GM10266 (cell line): ENCODE data around the gene RND2.

ENCODE experiments used
- DNase-seq: peaks from one replicate; pipeline ENCODE4 v3.0.0; 2012; ENCODE audit errors: extremely low spot score
- CTCF ChIP-seq: IDR thresholded peaks from 2 replicates; pipeline ENCODE4 v1.5.1; 2012; ENCODE audit warnings: mild to moderate bottlenecking, low read depth; ENCODE audit not compliant: control insufficient read depth, insufficient read depth; ENCODE audit errors: missing control alignments

The RND2 gene

GRCh38 chr17:43025290-43025657 lies 243 bp downstream of the RND2 start:
- TF ChIP-seq CTCF, result no peak
- DNase-seq, result no peak

DNA sequence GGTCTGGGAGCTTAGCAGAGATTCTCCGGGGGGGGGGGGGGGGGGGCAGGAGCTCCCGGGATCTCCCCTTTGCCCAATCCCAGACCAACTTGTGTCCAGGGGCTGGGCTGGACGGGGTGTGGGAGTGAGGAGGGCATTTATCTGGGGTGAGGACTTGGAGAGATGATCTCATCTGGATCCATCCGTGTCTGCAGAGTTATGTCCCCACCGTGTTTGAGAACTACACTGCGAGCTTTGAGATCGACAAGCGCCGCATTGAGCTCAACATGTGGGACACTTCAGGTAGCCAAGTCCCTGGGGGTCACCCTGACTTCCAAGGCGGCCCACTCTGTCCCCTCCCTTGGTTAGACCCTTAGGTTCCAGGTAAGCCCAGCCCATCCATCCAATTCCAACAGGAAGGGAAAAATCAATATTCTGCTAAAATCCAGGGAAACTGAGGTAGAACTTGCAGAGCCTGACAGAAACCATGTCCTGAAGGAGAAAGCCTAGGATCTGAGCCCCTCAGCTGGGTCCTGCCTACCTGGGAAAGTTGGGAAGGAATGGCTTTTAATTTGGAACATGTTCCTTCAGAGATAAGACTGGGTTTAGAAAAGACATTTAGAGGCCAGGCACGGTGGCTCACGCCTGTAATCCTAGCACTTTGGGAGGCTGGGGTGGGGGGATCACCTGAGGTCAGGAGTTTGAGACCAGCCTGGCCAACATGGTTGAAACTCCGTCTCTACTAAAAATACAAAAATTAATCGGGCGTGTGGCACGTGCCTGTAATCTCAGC lies 921 bp downstream of the RND2 start:
- TF ChIP-seq CTCF, result no peak
- DNase-seq, result no peak

GRCh38 chr17:43026595-43026994 lies 1.6 kb downstream of the RND2 start:
- TF ChIP-seq CTCF, result no peak
- no peak for DNase-seq

GRCh38 chr17:43027091-43028032 lies 2.3 kb downstream of the RND2 start:
- TF ChIP-seq CTCF, result no peak
- DNase-seq, result no peak

GRCh38 chr17:43028221-43028861 lies 3.3 kb downstream of the RND2 start:
- no peak for DNase-seq
- no peak for TF ChIP-seq CTCF

DNA sequence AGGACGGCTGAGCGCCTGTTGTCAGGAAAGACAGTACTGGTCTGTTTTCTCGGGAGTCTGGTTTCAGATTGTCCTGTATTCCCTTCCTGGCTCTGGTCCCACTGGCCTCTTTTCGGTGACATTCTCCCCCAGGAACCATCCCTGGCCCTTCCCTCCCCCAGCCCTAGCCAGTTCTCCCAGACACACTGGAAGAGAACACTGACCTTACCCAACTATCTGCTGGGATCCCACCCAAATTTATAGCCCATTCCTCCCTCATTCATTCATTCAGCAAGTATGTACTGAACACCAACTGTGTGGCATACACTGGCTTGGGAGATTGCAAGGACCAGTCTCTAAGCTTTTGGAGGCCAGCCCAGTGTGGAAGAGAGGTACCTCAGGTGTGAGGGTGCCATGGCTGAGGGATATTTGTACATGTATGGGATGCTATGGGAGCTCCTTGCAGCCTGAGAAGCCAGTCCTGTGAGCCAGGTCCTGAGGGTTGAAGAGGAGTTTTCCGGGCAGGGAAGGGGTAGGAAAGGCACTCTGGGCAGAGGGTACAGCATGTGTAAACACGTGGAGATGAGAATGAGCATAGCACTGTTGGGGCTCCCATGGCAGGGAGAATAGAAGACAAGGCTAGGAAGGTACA lies 5.2 kb downstream of the RND2 start:
- TF ChIP-seq CTCF, result no peak
- DNase-seq, result no peak

- DNase-seq, result no peak
- no peak for TF ChIP-seq CTCF
Observed at GRCh38 chr17:43031666-43032065, 6.6 kb downstream of the RND2 start.
